AG09309 (cell line): ENCODE data around the gene PLXNC1.

Source experiments
- DNase-seq: peaks from one replicate; pipeline ENCODE4 v3.0.0-alpha.2; 2010; ENCODE audit warnings: low read depth
- H3K4me3 ChIP-seq: 2 replicates; pipeline ENCODE4 v1.5.1; 2011; ENCODE audit warnings: mild to moderate bottlenecking, low read depth, low read length, moderate library complexity; ENCODE audit not compliant: control insufficient read depth
- CTCF ChIP-seq: IDR thresholded peaks from 2 replicates; pipeline ENCODE4 v1.5.1; 2011; ENCODE audit warnings: mild to moderate bottlenecking, low read depth, low read length, inconsistent platforms; ENCODE audit not compliant: insufficient read depth, control insufficient read depth; ENCODE audit errors: missing control alignments

Gene PLXNC1

GRCh38 chr12:94211021-94211420, 62.6 kb downstream of the PLXNC1 start:
- H3K4me3 ChIP-seq, result no peak overlapping the region
- no peak for TF ChIP-seq CTCF
- no peak for DNase-seq

- DNase-seq, result no peak
- H3K4me3 ChIP-seq, result no peak overlapping the region
- no peak for TF ChIP-seq CTCF
Observed at GRCh38 chr12:94218233-94218632, 69.9 kb downstream of the PLXNC1 start.

- DNase-seq, result no peak
- no peak for TF ChIP-seq CTCF
- no peak overlapping the region for H3K4me3 ChIP-seq
Observed at GRCh38 chr12:94219622-94220302, 71.4 kb downstream of the PLXNC1 start.

- TF ChIP-seq CTCF, result no peak
- no peak overlapping the region for H3K4me3 ChIP-seq
- no peak for DNase-seq
Observed at GRCh38 chr12:94220804-94221203, 72.4 kb downstream of the PLXNC1 start.

- DNase-seq, result no peak
- TF ChIP-seq CTCF, result no peak
- H3K4me3 ChIP-seq, result no peak overlapping the region
Observed at GRCh38 chr12:94222351-94223084, 74.1 kb downstream of the PLXNC1 start.

- DNase-seq, result no peak
- no peak overlapping the region for H3K4me3 ChIP-seq
- TF ChIP-seq CTCF, result no peak
Observed at GRCh38 chr12:94223842-94224241, 75.5 kb downstream of the PLXNC1 start.
